Stimulated activated CD8-positive, alpha-beta memory T cell treated with anti-CD3 and anti-CD28 coated beads, Interleukin-12 subunit alpha, Interleukin-12 subunit beta, amount 100 ng/mL, for 24 hours (primary cell): ENCODE data around the gene IQGAP2.
"Not testable (repeated sequence)": the region's sequence is repeated elsewhere in the genome, so short reads cannot be mapped to it uniquely, and the experiment has no call there.

Source experiments
- DNase-seq: peaks from one replicate; pipeline ENCODE4 v3.0.0-alpha.2; 2020; ENCODE audit errors: extremely low read depth

The IQGAP2 gene

GRCh38 chr5:76662521-76662920 is 259.4 kb downstream of the IQGAP2 start:
- no peak for DNase-seq

DNA sequence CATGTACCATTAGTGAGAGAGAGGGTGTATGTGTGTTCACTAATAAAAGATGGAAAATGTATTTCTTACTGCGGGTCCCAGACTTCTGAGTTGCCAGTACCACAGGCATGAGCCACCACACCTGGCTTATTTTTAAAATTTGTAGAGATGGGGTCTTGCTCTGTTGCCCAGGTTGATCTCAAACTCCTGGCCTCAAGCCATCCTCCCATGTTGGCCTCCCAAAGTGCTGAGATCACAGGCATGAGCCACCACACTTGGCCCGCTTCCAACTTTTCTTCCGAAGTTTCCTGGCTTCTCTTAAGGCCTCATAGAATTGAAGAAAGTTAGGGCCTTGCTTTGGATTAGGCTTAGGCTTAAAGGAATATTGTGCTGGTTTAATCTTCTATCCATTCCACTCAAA is 260.5 kb downstream of the IQGAP2 start:
- no peak for DNase-seq

DNA sequence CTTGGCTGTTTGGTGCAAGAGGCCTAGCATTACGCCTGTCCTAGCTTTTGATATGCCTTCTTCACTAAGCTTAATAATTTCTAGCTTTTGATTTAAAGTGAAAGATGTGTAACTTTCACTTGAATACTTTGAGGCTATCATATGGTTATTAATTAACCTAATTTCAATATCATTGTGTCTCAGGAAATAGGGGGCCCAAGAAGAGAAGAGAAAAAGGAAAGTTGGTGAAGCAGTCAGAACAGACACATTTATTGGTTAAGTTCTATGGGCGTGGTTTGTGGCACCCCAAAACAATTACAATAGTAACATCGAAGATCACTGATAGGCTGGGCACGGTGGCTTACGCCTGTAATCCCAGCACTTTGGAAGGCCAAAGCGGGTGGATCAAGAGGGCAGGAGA is 261.0 kb downstream of the IQGAP2 start:
- no peak for DNase-seq

DNA sequence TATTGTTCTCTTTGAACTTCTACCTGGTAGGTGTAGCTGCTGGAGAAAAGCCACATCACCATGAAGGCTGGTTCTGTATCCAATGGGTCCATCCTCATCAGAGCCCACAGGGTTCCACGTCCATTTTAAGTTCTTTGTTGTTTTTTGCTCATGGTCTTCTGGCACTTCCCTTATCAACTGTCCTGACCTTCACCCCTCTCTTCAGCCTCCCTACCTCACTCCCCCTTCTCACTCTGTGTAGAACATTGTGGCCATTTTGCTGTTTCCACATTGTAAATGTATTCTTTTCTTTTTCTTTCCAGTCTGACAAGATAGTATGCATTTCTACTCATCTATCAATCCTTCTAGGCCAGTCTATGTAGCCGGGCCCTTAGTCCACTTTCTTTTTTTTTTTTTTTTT is 264.4 kb downstream of the IQGAP2 start:
- DNase-seq = no peak

DNA sequence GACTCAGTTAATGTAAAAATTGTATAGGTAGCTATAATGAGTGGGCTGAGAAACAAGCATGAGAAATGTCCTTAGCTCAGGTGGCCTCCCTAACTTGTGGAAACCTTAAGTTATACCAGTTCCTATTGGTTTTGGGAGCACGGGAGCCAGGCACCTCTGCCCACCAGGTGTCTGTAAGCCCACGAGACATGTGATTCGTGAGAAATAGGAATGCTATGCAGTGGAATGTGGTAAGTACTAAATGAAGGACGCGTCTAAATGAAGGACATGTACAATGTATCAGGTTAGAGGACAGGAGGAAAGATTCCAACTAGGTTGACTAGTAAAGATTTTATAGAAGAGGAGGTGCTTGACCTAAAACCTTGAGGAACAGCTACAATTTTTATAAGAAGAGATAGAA is 266.2 kb downstream of the IQGAP2 start:
- DNase-seq = no peak

- DNase-seq = no peak
Observed at GRCh38 chr5:76670508-76670907, 267.4 kb downstream of the IQGAP2 start.

GRCh38 chr5:76672242-76672641 is 269.2 kb downstream of the IQGAP2 start:
- DNase-seq = no peak

DNA sequence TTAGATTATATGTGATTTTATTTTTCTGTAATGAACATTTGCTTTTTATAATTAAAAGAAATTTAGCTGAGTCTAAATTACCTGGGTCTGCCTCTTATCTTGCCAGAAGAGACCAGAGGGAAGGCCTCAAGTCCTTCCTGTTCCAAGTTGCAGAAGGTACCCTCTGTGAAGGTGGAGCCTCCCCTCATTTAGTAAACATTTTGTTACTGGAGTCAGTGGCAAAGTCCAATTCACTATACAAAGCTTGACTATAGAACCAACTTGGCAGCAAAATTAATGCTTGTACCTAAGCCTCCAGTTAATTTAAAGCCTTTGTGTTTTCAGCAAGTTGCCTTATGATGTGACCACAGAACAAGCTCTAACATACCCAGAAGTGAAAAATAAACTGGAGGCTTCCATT is 270.0 kb downstream of the IQGAP2 start:
- no peak for DNase-seq

GRCh38 chr5:76674330-76675066 is 271.4 kb downstream of the IQGAP2 start:
- no peak for DNase-seq

DNA sequence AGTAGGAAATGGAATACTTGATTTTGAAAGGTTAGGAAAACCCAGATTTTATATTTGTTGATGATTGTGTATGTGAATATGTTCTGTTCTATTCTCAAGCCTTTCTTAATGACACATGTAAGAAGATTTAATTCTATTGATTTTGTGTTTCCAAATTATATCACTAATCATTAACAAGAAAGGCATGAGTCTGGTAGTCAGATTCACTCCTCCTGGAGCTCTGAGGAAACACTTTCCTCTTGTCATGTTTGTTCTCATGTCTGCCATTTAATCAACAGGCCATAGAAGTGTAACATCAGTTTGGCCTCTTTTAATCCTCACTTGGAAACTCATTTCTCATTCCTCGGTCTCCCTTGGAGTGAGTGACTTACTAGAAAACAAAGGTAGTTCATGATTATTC is 272.3 kb downstream of the IQGAP2 start:
- no peak for DNase-seq

DNA sequence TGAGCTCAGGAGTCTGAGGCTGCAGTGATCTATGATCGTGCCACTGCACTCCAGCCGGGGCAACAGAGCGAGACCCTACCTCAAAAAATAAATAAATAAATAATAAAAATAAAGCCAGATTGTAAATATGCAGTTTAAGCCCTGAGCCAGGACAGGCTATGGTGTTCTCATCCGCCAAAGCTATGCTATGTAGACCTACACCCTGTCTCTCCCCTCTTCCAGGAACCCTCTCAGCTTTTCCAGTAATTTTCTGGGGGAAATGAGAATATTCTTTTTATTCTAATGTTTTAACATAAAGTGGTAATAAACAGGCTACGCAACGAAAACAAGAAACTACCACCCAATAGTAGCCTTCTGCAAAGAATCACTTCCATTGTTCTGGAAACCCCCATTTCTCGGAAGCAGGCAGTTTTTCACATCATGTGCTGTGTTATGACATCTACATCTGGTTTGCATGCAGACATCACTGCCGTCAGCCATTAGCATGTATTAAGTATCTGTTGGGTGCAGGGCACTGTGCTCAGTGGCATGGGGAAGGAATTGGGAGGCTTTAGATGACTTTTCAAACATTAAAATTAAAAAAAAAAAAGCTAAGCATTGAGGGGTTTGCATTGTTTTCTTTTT is 274.9 kb downstream of the IQGAP2 start:
- DNase-seq = no peak

- DNase-seq = no peak
Observed at GRCh38 chr5:76679231-76679630, 276.1 kb downstream of the IQGAP2 start.

DNA sequence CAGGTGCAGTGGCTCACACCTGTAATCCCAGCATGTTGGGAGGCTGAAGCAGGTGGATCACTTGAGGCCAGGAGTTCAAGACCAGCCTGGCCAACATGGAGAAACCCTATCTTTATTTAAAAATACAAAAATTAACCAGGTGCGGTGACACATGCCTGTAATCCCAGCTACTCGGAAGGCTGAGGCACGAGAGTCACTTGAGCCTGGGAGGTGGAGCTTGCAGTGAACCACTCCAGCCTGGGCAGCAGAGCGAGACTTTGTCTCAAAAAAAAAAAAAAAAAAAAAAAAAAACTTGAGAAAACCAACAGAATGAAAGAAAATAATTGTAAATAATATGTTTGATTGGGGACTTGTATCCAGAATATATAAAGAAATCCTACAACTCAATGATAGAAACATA is 277.7 kb downstream of the IQGAP2 start:
- DNase-seq = not testable (repeated sequence)

DNA sequence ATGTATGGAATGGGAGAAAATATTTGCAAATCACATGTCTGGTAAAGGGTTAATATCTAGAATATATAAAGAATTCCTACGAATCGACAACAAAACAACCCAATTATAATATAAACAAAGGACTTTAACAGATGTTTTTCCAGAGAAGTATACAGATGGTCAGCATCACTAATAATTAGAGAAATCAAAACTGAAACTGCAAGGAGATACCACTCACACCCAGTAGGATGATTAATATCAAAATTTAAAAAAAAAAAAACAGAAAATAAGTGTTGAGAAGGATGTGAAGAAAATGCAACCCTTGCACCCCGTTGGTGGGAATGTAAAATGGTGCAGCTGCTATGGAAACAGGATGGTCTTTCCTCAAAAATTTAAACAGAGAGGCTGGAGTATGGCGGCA is 278.2 kb downstream of the IQGAP2 start:
- DNase-seq = no peak

DNA sequence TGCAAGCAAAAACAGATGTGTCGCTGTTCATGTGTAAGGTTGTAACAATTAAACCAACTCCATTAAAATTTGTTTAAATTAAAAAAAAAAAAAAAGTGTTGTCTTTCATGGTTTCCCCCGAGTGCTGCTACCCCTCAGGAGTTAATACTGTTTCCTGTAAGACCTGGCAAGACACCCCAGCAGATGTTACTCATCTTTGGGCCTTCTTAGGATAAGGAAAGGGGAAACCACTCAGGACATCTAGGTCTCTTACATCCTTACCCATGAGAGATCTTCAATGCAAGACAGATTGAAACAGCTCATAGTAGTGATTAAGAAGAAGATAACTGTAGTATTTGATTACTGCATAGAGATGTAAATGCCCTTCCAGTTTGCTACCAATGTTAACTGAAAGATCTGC is 279.3 kb downstream of the IQGAP2 start:
- DNase-seq = no peak

DNA sequence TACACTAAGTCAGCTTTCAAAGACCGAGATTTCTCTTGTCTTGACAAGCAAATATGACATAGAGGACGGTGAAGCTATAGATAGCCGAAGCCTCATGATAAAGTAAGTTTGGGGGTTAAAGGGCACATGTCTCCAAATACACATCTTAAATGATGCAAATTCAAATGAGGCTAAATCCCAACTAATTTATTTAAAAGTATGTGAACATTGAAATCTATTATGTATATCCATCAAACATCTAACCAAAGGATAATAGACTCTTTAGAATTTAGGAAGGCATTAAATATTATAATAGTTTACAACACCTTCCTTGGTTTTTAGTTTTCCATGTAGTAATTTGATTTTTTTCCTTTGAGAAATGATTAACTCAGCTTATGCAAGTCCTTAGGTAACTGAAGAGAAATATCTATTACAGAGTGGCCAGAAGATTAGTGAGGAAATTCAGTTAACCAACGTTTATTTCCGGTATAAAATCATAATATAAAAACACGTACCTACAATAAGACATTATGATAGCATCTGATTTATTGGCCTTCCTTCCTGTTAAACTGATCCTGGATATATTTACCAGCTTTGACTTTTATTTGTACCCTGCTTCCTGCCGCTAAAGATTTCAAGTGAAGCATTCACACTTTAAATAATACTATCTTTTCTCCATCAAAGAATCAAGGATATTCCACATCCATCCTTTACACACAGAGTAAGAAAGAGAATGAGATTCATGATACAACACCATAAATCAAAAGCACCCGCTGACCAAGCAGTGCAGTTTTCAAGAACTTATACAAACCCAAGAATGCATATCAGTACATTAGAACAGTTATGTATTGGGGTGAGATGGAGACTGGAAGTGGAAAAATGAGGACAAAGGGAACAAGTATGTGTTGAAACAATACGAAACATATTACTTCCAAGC is 281.0 kb downstream of the IQGAP2 start:
- no peak for DNase-seq

GRCh38 chr5:76684756-76685519 is 281.9 kb downstream of the IQGAP2 start:
- DNase-seq = no peak

DNA sequence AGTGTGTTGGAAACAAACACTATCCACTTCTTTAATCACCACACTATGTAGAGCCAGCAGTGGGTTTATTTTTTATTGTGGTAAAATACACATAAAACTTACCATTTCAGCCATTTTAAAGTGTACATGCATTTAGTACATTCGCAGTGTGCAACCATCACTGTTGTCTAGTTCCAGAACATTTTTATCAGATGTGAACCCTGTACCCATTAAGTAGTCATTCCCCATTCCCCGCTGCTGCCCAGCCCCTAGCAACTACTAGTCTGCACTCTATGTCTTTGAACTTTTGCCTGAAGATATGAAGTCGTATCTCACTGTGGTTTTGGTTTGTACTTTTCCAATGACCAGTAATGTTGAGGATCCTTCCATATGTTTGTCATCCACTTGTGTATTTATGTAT is 282.6 kb downstream of the IQGAP2 start:
- DNase-seq = no peak

GRCh38 chr5:76688212-76688611 is 285.1 kb downstream of the IQGAP2 start:
- DNase-seq = no peak

DNA sequence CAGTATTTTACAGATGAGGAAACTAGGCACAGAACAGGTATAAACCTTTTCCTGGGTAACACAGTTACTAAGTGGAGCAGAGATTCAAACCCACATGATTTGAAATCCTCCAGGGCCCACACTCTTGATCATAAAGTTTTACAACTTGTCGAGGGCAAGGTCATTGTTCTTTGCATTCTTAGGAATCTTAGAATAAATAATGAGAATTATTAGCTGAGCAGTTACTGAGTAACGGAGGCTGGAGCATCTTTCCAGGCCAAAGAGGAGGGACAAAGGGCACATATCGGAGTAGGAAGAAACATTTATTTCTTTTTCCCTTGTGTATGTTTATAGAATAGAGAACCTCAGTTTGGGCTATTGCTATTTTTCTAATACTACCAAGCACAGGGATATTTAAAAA is 285.8 kb downstream of the IQGAP2 start:
- no peak for DNase-seq

DNA sequence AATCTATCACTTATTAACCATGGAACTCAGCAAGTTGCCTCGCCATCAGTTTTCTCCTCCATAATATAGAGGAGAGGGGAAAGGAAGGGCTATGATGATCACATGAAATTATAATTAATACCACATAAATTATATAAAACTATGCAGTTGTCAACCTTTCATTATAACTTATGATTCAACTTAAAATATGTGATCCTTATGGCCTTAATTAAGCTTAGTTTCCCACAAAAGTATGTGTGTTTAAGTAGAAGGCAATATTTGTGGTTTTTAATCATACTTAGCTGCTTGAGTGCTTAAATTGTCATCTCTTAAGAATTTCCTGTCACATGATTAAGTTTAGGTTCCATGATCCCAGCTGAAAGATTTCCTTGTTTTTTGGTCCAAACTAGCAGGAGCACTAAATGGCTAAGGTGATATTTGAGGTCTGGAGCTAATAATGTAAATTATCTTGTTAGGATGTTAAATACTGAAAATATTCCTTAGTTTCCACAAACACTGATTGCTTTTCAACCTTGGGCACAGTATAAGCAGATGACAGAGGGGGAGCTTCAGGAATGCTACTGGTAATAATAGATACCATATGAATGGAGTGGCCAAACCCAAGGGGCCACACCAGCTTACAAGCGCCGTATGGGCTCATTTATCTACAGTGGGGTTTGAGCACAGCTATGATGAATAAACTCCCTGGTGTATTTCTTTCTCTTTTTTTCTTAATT is 286.4 kb downstream of the IQGAP2 start:
- DNase-seq = no peak
